GM21825 (cell line): ENCODE results near the gene KLHDC7A.

Experiments used
- ATAC-seq: cut with Tn5 transposase; IDR thresholded peaks from one replicate; pipeline ENCODE4 v1.9.1; 2021; ENCODE audit warnings: mild to moderate bottlenecking, moderate library complexity; ENCODE audit not compliant: unreplicated experiment

KLHDC7A gene

DNA sequence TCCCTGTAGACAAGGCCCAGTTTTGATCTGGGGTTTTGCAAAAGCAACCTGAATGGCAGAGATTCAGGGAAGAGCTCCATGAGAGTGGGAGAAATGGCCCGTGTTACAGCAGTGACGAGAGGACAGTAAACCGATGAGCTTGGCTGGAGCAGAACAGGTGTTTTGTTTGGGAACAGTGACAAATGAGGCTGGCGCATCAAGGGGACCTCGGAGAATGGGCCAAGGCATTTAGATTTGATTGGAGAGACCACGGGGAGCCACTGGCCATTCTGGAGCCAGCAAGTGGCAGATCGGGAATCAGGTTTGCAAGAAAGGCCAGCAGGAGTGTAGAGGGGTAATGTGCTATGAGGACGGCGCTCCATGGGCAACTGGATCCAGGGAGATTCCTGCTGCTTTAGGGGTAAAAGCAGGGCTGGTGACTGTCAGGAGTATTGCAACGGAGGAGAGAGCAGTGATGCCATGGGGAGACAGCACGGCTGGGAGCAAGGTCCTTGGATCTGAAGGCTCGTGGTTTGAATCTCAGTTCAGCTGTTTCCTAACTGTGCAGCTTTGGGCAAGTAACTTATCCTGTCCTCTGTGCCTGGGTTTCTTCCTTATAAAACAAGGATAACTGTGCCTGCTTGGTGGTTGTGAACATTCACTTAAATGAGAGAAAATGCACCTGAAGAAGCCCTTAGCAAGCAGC is 9.9 kb upstream of the KLHDC7A start:
- ATAC-seq: no peak

DNA sequence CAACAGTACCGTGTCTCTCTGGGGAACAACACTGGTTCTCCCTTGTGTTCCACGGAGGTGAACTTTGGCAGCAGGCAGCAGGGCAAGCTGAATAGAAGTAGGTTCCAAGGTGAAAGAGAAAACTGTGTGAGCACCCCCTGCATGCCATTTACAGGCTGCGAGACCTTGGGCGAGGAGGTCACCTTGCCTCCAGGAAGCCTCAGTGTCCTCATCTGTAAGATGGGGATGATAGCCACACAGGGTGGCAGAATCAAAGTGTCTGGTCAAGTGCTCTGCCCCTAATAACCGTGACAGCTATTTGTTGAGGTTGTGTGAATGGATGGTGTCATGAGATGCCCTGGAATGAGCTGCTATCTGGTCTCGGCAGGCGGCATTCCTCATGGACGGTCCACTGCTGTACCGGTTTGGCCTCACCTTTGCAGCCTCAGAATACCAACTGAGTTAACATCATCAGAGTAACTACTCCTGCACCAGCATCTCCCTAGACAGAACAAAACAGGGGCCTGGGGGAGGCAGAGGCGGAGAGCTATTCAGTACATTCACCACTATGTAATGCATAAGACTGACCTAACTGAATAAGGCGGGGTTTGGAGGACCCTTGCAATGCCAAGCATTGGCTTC is 7.4 kb upstream of the KLHDC7A start:
- no peak for ATAC-seq

DNA sequence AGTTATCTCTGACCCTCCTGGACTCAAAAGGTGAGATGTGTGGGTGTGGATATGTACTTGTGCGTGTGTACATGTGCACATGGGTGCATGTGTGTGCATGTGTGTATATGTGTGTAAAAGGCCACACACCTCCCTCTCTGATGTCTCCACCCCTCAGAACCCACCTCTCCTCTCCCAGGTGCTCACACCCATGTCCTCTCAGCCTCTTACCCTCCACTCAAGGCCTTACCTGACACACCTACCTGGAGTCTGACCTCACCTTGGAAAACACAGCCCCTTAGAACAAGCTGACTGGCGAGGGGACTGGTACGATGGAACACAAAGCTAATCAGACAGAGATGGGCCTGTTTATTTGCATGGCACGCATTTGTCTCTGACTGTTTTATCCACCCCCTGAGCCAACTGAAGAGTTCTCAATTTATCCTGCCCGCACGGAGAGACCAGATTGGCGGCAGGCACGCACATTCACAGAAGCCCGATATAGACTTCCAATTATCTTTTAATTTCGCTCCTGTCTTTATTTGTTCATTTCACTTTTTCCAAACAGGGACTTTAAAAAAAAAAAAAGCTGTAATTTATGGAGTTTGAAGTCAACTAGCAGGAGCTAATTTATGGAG is 6.1 kb upstream of the KLHDC7A start:
- ATAC-seq: no peak

DNA sequence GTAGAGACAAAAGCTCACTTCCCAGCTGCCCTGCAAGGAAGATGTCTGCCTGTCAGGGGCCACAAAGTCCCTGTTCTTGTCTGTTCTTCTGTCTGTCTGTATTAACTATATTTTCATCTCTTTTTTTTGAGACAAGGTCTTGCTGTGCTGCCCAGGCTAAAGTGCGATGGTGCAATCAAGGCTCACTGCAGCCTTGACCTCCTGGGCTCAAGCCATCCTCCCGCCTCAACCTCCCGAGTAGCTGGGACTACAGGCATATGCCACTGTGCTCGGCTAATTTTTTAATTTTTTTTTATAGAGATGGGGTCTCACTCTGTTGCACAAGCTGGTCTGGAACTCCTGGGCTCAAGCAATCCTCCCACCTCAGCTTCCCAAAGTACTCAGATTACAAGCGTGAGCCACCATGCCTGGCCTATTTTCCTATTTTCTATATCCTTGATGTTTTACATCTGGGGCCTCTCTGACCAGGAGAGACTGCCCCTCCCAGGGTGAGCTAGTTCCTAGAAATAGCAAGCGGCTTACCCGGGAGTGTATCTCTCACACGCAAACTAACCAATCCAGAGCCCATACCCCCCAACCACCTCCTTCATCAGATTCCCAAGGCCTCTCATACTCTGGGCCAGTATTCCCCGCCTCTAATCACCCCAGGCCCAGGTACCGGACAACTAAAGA is 5.4 kb upstream of the KLHDC7A start:
- ATAC-seq: no peak

DNA sequence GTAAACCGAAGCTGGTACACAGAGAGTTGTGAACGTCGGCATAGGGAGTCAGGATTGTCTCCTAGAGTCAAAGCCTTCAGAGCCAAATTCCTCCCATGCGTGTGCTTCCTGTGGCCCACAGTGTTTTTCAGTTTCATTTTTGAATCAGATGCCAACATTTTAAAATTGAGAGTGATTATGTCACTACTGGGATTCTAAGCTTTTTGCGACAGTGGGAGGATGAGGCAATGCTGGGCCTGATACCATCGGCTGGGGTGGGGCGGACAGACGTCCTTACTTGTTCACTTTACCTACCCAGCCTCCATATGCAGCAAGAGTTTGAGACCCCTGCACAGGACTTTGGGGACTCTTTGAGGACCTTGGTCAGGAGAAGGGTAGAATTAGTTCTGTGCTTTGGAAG is 1.3 kb upstream of the KLHDC7A start:
- ATAC-seq: no peak

DNA sequence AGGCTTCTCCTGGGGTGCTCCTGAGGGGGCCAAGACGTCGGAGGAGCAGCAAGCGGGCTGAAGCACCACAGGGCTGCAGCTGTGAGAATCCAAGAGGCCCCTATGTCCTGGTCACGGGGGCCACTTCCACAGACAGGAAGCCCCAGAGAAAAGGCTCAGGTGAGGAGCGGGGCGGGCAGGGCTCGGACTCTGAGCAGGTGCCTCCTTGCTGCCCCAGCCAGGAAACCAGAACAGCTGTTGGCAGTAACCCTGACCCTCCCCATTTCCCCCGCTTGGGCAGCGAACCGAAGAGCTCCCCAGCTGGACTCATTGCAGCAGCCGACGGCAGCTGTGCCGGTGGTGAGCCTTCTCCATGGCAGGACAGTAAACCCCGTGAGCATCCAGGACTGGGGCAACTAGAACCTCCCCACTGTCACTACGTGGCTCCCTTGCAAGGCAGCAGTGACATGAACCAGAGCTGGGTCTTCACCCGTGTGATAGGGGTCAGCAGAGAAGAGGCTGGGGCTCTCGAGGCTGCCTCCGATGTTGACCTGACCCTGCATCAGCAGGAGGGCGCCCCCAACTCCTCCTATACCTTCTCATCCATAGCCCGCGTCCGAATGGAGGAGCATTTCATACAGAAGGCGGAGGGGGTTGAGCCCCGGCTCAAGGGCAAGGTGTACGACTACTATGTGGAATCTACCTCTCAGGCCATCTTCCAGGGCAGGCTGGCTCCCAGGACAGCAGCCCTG is 625 bp downstream of the KLHDC7A start:
- no peak for ATAC-seq

DNA sequence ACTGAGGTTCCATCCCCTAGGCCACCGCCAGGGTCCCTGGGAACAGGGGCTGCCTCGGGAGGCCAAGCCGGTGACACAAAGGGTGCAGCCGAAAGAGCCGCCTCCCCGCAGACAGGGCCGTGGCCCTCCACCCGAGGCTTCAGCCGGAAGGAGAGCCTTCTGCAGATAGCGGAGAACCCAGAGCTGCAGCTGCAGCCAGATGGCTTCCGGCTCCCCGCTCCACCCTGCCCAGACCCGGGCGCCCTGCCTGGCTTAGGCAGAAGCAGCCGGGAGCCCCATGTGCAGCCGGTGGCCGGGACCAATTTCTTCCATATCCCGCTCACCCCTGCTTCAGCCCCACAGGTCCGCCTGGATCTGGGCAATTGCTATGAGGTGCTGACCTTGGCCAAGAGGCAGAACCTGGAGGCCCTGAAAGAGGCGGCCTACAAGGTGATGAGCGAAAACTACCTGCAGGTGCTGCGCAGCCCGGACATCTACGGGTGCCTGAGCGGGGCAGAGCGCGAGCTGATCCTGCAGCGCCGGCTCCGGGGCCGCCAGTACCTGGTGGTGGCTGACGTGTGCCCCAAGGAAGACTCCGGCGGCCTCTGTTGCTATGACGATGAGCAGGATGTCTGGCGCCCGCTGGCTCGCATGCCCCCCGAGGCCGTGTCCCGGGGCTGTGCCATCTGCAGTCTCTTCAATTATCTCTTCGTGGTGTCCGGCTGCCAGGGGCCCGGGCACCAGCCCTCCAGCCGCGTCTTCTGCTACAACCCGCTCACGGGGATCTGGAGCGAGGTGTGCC is 1.4 kb downstream of the KLHDC7A start:
- no peak for ATAC-seq

DNA sequence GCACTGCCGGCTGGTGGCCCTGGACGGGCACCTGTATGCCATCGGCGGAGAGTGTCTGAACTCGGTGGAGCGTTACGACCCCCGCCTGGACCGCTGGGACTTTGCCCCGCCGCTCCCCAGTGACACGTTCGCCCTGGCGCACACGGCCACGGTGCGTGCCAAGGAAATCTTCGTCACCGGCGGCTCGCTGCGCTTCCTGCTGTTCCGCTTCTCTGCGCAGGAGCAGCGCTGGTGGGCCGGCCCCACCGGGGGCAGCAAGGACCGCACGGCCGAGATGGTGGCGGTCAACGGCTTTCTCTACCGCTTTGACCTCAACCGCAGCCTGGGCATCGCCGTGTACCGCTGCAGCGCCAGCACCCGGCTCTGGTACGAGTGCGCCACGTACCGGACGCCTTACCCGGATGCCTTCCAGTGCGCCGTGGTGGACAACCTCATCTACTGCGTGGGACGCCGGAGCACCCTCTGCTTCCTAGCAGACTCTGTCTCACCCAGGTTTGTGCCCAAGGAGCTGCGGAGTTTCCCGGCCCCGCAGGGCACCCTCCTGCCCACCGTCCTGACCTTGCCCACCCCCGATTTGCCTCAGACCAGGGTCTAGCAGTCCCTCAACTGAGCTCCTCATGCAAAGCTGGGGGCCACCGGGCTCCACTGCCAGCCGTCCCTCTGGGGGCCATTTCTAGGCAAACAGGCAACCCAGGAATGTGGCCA is 2.1 kb downstream of the KLHDC7A start:
- ATAC-seq: no peak

DNA sequence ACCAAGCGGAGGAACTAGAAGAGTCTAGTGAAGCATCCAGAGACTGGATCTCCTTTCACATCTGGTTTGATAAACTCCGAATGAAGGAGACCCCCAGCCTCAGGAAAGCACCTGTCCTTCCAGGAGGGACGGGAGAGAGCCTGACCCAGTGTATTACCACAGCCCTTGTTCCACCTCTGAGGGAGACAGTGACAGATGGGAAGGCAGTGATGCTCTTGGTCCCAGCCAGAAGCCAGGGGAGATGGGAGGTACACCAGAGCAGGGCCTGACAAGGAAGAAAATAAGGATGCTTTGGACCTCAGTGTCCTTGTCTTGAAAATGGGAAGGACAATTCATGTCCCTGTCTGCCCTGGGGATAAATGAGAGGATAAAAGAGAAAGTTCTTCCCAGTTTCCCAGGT is 3.5 kb downstream of the KLHDC7A start:
- no peak for ATAC-seq

DNA sequence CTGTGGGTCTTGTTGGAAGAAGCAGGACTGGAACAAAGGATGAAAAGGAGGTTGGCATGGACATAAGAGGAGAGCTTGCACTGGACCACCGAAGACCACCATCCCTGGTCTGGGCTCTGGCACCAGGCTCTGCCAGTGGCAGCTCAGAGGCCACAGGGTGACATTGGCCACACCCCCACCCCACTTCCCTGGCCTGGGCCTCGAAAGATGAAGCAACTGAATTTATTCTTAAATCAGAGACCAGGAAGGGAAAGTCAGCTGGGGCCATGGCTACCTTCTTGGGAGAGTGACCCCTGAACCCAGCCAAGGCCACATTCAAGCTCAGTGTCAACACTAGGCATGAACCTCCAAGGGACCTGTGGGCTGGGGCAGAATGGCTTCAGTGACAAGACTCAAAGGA is 4.0 kb downstream of the KLHDC7A start:
- no peak for ATAC-seq

DNA sequence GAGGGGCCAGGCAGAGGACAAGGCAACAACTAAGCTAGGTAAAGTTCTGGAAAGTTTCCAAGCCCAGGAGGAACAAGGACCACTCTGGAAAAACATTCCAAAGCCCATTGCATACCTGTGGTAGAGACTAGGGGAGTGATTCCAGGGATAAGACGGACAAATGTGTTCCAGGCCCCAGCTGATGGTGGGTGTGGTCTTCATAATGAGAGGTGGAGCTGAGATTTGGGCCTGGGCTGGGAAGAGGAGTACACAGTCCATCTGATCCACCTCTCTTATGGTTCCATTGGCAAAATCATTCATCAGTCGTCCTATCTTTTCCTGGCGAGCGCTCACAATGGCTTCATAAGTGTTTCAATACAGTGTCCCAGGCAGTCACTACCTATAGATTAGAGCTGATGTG is 4.5 kb downstream of the KLHDC7A start:
- ATAC-seq: no peak

DNA sequence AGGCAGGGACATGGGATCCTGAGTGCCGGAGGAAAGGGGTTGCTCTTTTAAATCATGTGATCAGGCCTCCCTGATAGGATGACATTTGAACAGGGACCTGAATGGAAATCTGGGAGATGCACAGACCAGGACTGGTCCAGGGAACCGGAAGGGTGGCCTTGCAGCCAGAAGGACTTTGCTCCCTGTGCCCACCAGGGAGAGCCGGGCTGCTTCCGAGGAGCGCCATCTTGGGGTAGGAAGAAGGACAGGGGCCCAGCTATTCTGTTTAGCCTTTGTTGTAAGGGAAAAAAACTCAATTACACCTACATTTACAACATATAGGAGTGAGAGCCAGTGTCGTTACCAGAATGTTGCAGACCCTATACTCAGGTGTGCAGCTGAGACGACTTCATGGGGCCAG is 5.5 kb downstream of the KLHDC7A start:
- no peak for ATAC-seq

DNA sequence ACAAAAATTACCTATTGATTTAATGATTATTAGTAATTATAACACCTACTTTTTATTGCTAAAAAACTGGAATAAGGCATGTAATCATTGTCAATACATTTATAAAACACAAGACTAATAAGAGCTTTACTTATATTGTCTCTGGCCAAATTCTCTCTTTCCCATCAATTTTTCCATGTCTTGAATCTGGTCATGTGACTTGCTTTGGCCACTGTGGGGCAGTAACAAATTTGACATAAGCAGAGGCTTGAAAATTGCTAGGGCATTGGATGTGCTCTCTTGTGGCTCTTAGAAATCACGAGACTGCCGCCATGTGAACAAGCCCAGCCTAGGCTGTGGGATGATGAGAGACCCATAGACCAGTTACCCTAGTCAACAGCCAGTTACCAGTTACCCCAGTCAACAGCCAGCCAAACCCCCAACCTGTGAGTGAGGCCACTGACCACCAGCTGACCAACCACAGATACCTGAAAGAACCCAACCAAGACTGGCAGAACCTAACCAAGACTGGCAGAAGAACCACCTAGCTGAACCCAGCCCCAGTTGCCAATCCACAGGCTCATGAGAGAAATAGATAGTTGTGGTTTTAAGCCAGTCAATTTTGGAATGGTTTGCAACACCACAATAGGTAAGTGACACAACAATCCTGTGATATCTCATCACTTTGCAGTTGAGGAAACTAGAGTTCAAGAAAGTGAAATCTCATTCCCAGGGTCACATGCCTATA is 8.8 kb downstream of the KLHDC7A start:
- no peak for ATAC-seq

DNA sequence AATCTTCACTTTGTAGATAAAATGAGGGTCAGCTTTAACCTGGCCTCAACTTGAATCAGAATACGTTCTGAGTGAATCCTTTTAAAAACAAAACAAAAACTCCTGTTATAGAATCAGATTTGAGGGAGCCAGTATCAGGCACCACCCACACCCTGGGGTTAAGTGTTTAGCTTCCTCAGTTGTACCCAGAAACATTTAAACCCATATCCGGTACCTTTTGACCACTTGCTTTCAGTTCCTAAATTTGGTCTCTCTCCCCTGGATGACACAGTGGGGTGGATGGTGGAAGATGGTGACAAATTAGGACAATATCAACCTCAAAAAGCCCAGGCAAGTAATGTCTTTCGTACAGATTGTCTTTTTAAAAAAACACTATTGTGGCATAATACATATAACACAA is 10.4 kb downstream of the KLHDC7A start:
- ATAC-seq: no peak

DNA sequence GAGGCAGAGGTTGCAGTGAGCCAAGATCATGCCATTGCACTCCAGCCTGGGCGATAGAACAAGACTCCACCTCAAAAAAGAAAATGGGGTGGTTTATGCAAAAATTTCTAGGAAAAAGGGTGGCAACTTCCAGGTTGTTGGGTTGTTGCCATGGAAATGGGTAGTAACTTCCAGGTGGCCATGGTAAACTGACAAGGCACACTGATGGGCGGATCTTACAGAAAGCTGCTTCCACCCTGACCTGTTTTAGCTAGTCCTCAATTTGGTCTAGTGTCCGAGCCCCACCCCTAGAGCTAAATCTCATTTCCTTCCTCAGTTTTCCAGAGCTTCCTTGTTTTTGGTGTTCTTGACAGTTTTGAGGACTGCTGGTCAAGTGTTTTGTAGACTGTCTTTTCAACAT is 13.6 kb downstream of the KLHDC7A start:
- ATAC-seq: no peak

DNA sequence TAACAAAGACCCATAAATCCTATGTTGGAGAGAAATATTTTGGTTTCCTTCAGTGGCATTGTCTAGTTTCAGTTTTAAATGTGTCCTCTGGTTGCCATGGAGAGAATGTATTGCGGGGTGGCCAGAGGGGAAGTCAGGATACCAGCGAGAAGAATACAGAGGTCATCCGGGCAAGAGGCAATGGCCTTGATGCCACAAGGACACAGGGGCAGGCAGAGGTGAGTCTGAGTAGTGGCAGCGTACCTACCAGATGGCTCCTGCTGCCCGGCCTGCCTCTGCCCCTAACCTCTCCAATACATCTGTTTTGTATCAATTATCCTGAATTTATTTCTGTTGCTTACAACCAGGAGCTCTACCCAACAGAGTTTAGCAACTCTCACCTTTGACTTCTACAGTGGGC is 14.9 kb downstream of the KLHDC7A start:
- ATAC-seq: no peak

DNA sequence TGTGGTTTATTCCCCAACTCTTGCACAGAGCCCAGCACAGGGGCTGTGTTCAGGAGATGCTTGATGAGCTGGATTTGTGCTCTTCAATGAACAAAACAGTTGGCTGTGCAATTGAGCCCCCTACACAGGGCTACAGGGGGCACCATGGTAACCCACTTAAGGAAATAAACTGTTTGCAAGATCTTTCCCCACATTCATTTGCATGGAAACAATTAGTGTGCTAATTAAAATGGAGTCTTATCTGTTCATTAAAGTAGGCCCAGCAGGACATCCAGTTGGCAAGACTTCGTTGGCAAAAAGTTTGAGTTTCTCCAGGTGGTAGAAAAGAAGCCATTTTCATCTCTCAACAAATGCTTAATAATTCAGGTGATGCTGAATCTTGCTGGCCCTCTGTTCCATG is 15.3 kb downstream of the KLHDC7A start:
- no peak for ATAC-seq

DNA sequence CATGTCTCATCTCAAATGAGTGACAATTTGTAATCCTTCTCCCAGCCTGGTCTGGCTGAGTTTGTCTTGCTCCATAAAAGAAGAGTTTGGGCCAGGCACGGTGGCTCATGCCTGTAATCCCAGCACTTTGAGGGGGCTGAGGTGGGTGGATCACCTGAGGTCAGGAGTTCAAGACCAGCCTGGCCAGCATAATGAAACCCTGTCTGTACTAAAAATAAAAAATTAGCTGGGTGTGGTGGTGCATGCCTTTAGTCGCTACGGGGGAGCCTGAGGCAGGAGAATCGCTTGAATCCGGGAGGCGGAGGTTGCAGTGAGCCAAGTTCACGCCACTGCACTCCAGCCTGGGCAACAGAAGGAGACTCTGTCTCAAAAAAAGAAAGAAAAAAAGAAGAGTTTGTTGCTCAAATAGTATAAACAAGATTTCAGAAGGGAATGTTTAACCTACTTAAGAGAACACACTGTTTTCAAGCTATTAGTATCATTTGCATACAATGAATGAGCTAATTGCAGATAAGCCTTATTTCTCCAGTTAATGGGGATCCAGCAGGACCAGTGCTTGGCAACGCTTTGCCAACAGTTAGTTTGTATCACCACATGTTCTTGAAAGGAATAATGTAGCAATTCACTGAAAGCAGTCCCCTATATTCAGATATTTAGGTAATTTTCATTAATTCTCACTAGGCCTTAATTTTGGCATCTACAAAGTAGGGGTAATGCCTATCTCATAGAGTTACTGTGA is 15.9 kb downstream of the KLHDC7A start:
- no peak for ATAC-seq

DNA sequence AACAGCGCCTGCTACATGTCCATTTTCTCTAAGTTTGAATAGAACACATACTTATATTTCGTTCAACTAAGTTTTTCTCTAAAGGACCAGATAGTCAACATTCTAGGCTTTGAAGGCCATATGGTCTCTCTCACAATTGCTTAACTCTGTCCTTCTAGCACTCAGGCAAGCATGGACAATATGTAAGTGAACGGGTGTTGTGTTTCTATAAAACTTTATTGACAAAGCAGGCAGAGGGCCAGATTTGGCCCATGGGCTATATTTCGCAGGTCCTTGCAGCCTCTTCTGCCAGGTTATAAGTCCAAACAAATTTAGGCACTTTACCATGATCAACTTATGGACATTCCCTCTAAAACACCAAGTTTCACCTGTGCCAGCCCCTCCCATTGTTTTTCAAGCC is 21.1 kb downstream of the KLHDC7A start:
- no peak for ATAC-seq
